K562 (cell line): Measurements from ENCODE around the gene SCFD2. TPM values are rescaled to one million over a fixed set of nuclear protein-coding genes. Genes with fewer than 3 reads are reported as not detected.

Experiments
- ATAC-seq: fragments of 200-7000 bp; cut with Tn5 transposase; 3 replicates; pipeline ENCODE4 v1.9.1; 2020; ENCODE audit warnings: moderate library complexity
- BruUV-seq: library from RNA; stranded (reverse); fragments of 400-500 nt; replicated peaks from 2 replicates; lab custom pipeline; 2021; lab: Mats Ljungman, UMichigan
- CTCF ChIA-PET: fragments of 300-600 bp; formaldehyde crosslinking; extraction: SDS; loops from one replicate; lab custom pipeline; 2021; ENCODE audit warnings: low intra/inter-chr PET ratio; lab: Yijun Ruan, JAX
- POLR2A ChIA-PET: fragments of 300-600, 350-650 bp; sonication (Branson Sonifier 250); formaldehyde crosslinking; extraction: SDS; loops from one replicate; lab custom pipeline; 2021; ENCODE audit warnings: antibody characterized with exemption, inconsistent platforms; lab: Yijun Ruan, JAX
- DNase-seq, 4 experiments: peaks; one replicate each; pipeline versions ENCODE4 v3.0.0 to v3.0.0-alpha.2; 2011 to 2018; ENCODE audit warnings: low spot score in 3 of 4, mixed read lengths in 3 of 4; ENCODE audit errors: extremely low read depth in 1 of 4
- FAIRE-seq: peaks from 2 replicates; lab custom pipeline; 2011; peaks lifted over from hg19 to GRCh38; lab: Jason Lieb, UNC
- H2AFZ ChIP-seq: 2 replicates; pipeline ENCODE4 v1.6.0; 2011; ENCODE audit warnings: low read depth, low read length, control low read depth, inconsistent platforms
- H3K27ac ChIP-seq: fragments of 200-600 bp; 3 replicates; pipeline ENCODE4 v1.8.0; 2011; ENCODE audit warnings: low read depth, mild to moderate bottlenecking, control low read depth, inconsistent platforms, low read length, moderate library complexity, mixed read lengths; ENCODE audit errors: extremely low read depth
- H3K27me3 ChIP-seq, 2 experiments: fragments of 300-600 bp in 1 of 2; 2 replicates in 1 of 2; 3 replicates in 1 of 2; pipeline versions ENCODE4 v1.6.0 to v1.8.0; 2011; ENCODE audit warnings: inconsistent platforms in 2 of 2, low read length in 2 of 2, mild to moderate bottlenecking in 1 of 2, mixed read lengths in 1 of 2, moderate library complexity in 1 of 2; ENCODE audit not compliant: control insufficient read depth in 2 of 2, insufficient read depth in 2 of 2
- H3K36me3 ChIP-seq: fragments of 300-600 bp; 3 replicates; pipeline ENCODE4 v1.8.0; 2011; ENCODE audit warnings: mild to moderate bottlenecking, low read length, inconsistent platforms; ENCODE audit not compliant: control insufficient read depth, insufficient read depth
- H3K4me1 ChIP-seq, 2 experiments: fragments of 200-600 bp in 1 of 2; replicated peaks in 1 of 2; 2 replicates in 1 of 2; 3 replicates in 1 of 2; pipeline versions ENCODE4 v1.5.1 to v1.8.0; 2011; ENCODE audit warnings: inconsistent platforms in 2 of 2, low read length in 2 of 2, mild to moderate bottlenecking in 1 of 2, mixed read lengths in 1 of 2, moderate library complexity in 1 of 2; ENCODE audit not compliant: control insufficient read depth in 2 of 2, insufficient read depth in 2 of 2
- H3K4me2 ChIP-seq: 2 replicates; pipeline ENCODE4 v1.6.1; 2011; ENCODE audit warnings: low read length, control low read depth, inconsistent platforms, mixed read lengths; ENCODE audit not compliant: insufficient read depth
- H3K4me3 ChIP-seq: fragments of 200-600 bp; sonication (generic), shearing (Covaris generic); 2 replicates; pipeline ENCODE4 v1.5.1; 2016; ENCODE audit warnings: control low read depth, inconsistent platforms
- H3K79me2 ChIP-seq: fragments of 200-600 bp; 3 replicates; pipeline ENCODE4 v1.8.0; 2011; ENCODE audit warnings: low read length, inconsistent platforms; ENCODE audit not compliant: control insufficient read depth, insufficient read depth
- H3K9ac ChIP-seq, 2 experiments: 2 replicates each; pipeline versions ENCODE4 v1.6.0 to v1.6.1; 2011; ENCODE audit warnings: low read depth in 2 of 2, low read length in 2 of 2, control low read depth in 1 of 2, inconsistent platforms in 1 of 2, mild to moderate bottlenecking in 1 of 2, mixed read lengths in 1 of 2; ENCODE audit not compliant: insufficient read depth in 1 of 2
- H3K9me1 ChIP-seq: one replicate; pipeline ENCODE4 v1.6.0; 2011; ENCODE audit warnings: inconsistent platforms, mild to moderate bottlenecking, low read length, moderate library complexity; ENCODE audit not compliant: control insufficient read depth, insufficient read depth
- H3K9me3 ChIP-seq: replicated peaks from 2 replicates; pipeline ENCODE4 v1.5.1; 2011; ENCODE audit warnings: low read depth, low read length, inconsistent platforms; ENCODE audit not compliant: control insufficient read depth, insufficient read depth
- H4K20me1 ChIP-seq: replicated peaks from 2 replicates; pipeline ENCODE4 v1.6.1; 2011; ENCODE audit warnings: low read length, inconsistent platforms, mixed read lengths; ENCODE audit not compliant: control insufficient read depth, insufficient read depth
- CHD2 ChIP-seq: IDR thresholded peaks from 2 replicates; pipeline ENCODE4 v1.6.1; 2011; ENCODE audit warnings: low read depth, low read length
- CTBP1 ChIP-seq: fragments of 450-650 bp; IDR thresholded peaks from 2 replicates; pipeline ENCODE4 v1.6.1; 2016; ENCODE audit warnings: borderline replicate concordance
- FOXP4 ChIP-seq: sonication (generic); formaldehyde crosslinking; IDR thresholded peaks from 2 replicates; pipeline ENCODE4 v1.8.0; 2022; ENCODE audit warnings: mild to moderate bottlenecking, missing genetic modification reagents, borderline replicate concordance
- KDM4B ChIP-seq, 2 experiments: fragments of 450-650 bp in 1 of 2; sonication (generic) in 1 of 2; IDR thresholded peaks; 2 replicates each; pipeline ENCODE4 v1.6.1; 2016 to 2017; ENCODE audit warnings: borderline replicate concordance in 2 of 2, antibody characterized with exemption in 1 of 2, low read depth in 1 of 2, mild to moderate bottlenecking in 1 of 2
- NFE2L1 ChIP-seq: fragments of 450-650 bp; IDR thresholded peaks from 2 replicates; pipeline ENCODE4 v1.6.1; 2016; ENCODE audit warnings: missing genetic modification characterization, low read depth, mild to moderate bottlenecking, missing compliant biosample characterization, moderate library complexity, borderline replicate concordance
- OTX1 ChIP-seq: fragments of 450-650 bp; formaldehyde crosslinking; IDR thresholded peaks from 2 replicates; pipeline ENCODE4 v1.4.0; 2022; ENCODE audit warnings: mild to moderate bottlenecking
- SRSF9 ChIP-seq: fragments of 200-400 bp; formaldehyde crosslinking; IDR thresholded peaks from 2 replicates; pipeline ENCODE4 v1.6.1; 2017; ENCODE audit warnings: low read depth, low read length, borderline replicate concordance
- STAT6 ChIP-seq: sonication (generic); formaldehyde crosslinking; IDR thresholded peaks from 2 replicates; pipeline ENCODE4 v1.8.1; 2023; ENCODE audit warnings: mild to moderate bottlenecking, missing genetic modification reagents
- ZNF436 ChIP-seq: fragments of 250-450, 450-650 bp; sonication (Bioruptor Pico); formaldehyde crosslinking; IDR thresholded peaks from 2 replicates; pipeline ENCODE4 v1.7.0; 2020; ENCODE audit warnings: mild to moderate bottlenecking
- WGBS: fragments of 100-300 bp; shearing (Covaris generic); methylation state at CpG from one replicate; pipeline ENCODE4 v1.1.6; 2016; ENCODE audit warnings: low coverage, mixed read lengths; ENCODE audit not compliant: insufficient coverage; ENCODE audit errors: missing lambda C conversion rate; 5-methylcytosine and 5-hydroxymethylcytosine counted together
- in situ Hi-C: fragments of 300-500 bp; cut with MboI; formaldehyde crosslinking; loops from 4 replicates; pipeline ENCODE4 v1.15.0; 2018; ENCODE audit warnings: inconsistent platforms, mixed read lengths
- intact Hi-C: fragments of 100-400 bp; cut with micrococcal nuclease; formaldehyde crosslinking; loops from 2 replicates; pipeline ENCODE4 v1.14.2; 2022
- polyA plus RNA-seq, 8 experiments: library from polyadenylated mRNA; depleted of rRNA in 4 of 8; stranded (reverse) in 5 of 8; unstranded in 3 of 8; fragments of >200 nt; fragmentation: Nextera tagmentation in 2 of 8; fragmentation: Illumina TruSeq in 1 of 8; extraction: Ambion mirVana in 2 of 8; extraction: Trizol in 1 of 8; gene quantifications; 2 replicates each; pipeline versions ENCODE4 v1.2.1 to v1.2.3, GENCODE V29; 2011 to 2014; ENCODE audit warnings: inconsistent platforms in 1 of 8, missing spikeins in 1 of 8
- total RNA-seq, 7 experiments: library from RNA; depleted of rRNA in 6 of 7; stranded (reverse); fragments of >200 nt in 6 of 7; fragmentation: Illumina TruSeq in 2 of 7; extraction: Trizol in 2 of 7; gene quantifications; 2 replicates each; pipeline versions ENCODE4 v1.2.1 to v1.2.3, GENCODE V29; 2011 to 2021; ENCODE audit warnings: low replicate concordance in 1 of 7
- TF ChIP-seq, protein P1 (sequence below): sonication (generic); formaldehyde crosslinking; IDR thresholded peaks from 2 replicates; pipeline ENCODE4 v1.8.0; 2022; ENCODE audit warnings: missing genetic modification reagents, mild to moderate bottlenecking, borderline replicate concordance

Gene SCFD2
- total and polyA plus RNA-seq, 9 of the 15 experiments (the other 6 are each of a cell fraction or from before 2014, with no cell fraction given): 5.7 to 30.3 (median 22.8) TPM

- Histone ChIP-seq H3K27ac (no peak overlapping the region), H3K9me1 (no peaks in the 10 kb centered on the region), H3K27me3 (no peaks in the 10 kb centered on the region), H4K20me1 (no peaks in the 10 kb centered on the region), H3K9me3 (no peaks in the 10 kb centered on the region), H2AFZ (no peak overlapping the region), H3K9ac (no peak overlapping the region), H3K4me1 (no peaks in the 10 kb centered on the region), H3K36me3 (no peaks in the 10 kb centered on the region), H3K4me3 (no peak overlapping the region), H3K79me2 (no peaks in the 10 kb centered on the region), H3K4me2 (no peak overlapping the region)
- WGBS: 53% methylated on average over 3 of the region's 3 CpGs
- ChIA-PET CTCF (no interaction called here), POLR2A (no interaction called here)
- DNase-seq (no peak), FAIRE-seq (no peak), ATAC-seq (no peak)
- intact Hi-C loops (loop anchor here (5.0 kb wide), 1 partner anchor 68 kb away; no protein-coding TSS in a partner anchor), in situ Hi-C loops (no loop called here)
- BruUV-seq: no TSS peak
- TF ChIP-seq, protein P1, sequence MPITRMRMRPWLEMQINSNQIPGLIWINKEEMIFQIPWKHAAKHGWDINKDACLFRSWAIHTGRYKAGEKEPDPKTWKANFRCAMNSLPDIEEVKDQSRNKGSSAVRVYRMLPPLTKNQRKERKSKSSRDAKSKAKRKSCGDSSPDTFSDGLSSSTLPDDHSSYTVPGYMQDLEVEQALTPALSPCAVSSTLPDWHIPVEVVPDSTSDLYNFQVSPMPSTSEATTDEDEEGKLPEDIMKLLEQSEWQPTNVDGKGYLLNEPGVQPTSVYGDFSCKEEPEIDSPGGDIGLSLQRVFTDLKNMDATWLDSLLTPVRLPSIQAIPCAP (CRISPR knock-in tag): no peak
- TF ChIP-seq FOXP4 (no peak), OTX1 (CRISPR knock-in tag) (no peak), SRSF9 (no peak), STAT6 (CRISPR knock-in tag) (no peak), ZNF436 (CRISPR knock-in tag) (no peak), CHD2 (no peak), KDM4B (IDR thresholded peaks at IDR 0.05; ENCODE audit: borderline replicate concordance in 2 of 2, low read depth in 1 of 2) (no peak), CTBP1 (no peak), NFE2L1 (no peak)
Observed at GRCh38 chr4:52914051-52914605, 451.7 kb downstream of the SCFD2 start.
